Measurements from ENCODE around the gene RD3L.

- TF ChIP-seq, protein P1, sequence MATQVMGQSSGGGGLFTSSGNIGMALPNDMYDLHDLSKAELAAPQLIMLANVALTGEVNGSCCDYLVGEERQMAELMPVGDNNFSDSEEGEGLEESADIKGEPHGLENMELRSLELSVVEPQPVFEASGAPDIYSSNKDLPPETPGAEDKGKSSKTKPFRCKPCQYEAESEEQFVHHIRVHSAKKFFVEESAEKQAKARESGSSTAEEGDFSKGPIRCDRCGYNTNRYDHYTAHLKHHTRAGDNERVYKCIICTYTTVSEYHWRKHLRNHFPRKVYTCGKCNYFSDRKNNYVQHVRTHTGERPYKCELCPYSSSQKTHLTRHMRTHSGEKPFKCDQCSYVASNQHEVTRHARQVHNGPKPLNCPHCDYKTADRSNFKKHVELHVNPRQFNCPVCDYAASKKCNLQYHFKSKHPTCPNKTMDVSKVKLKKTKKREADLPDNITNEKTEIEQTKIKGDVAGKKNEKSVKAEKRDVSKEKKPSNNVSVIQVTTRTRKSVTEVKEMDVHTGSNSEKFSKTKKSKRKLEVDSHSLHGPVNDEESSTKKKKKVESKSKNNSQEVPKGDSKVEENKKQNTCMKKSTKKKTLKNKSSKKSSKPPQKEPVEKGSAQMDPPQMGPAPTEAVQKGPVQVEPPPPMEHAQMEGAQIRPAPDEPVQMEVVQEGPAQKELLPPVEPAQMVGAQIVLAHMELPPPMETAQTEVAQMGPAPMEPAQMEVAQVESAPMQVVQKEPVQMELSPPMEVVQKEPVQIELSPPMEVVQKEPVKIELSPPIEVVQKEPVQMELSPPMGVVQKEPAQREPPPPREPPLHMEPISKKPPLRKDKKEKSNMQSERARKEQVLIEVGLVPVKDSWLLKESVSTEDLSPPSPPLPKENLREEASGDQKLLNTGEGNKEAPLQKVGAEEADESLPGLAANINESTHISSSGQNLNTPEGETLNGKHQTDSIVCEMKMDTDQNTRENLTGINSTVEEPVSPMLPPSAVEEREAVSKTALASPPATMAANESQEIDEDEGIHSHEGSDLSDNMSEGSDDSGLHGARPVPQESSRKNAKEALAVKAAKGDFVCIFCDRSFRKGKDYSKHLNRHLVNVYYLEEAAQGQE (IDR thresholded peaks at IDR 0.05; ENCODE audit: unreplicated experiment), result no peak
- TF ChIP-seq POLR2AphosphoS5 (IDR thresholded peaks at IDR 0.05; ENCODE audit: low read depth) (no peak), EZH2 (IDR thresholded peaks at IDR 0.05; ENCODE audit: low read depth, unreplicated experiment) (no peak)
Observed at GRCh38 chr14:103930051-103930604, 12.2 kb downstream of the RD3L start.

Data from GM23338 (cell line).